ENCODE data around the gene CD7.

DNA sequence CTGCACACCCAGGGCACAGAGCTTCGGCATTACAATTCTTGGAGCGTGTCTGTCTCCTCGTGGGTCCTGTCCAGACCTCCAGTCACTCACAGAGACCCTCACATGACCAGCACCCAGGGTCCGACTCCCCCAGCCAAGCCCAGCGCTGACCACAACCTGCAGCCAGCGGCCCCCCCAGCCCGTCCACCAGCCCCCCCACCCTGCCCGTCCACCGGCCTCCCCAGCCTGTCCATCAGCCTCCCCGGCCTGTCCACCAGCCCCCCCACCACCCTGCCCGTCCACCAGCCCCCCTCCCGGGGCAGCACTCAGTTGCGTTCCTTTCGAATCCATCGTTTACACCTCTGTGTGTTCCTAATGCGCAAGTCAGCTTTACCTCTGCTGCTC, 10.3 kb upstream of the CD7 start:
- TF ChIP-seq, protein P1, sequence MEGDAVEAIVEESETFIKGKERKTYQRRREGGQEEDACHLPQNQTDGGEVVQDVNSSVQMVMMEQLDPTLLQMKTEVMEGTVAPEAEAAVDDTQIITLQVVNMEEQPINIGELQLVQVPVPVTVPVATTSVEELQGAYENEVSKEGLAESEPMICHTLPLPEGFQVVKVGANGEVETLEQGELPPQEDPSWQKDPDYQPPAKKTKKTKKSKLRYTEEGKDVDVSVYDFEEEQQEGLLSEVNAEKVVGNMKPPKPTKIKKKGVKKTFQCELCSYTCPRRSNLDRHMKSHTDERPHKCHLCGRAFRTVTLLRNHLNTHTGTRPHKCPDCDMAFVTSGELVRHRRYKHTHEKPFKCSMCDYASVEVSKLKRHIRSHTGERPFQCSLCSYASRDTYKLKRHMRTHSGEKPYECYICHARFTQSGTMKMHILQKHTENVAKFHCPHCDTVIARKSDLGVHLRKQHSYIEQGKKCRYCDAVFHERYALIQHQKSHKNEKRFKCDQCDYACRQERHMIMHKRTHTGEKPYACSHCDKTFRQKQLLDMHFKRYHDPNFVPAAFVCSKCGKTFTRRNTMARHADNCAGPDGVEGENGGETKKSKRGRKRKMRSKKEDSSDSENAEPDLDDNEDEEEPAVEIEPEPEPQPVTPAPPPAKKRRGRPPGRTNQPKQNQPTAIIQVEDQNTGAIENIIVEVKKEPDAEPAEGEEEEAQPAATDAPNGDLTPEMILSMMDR (IDR thresholded peaks at IDR 0.05), result no peak
- no peak for TF ChIP-seq POLR2A (IDR thresholded peaks at IDR 0.05)

Measured in thyroid gland (tissue), 4 donors.